SU-DHL-6 (cell line): ENCODE data around the gene GRID1.

Experiments used
- H2AFZ ChIP-seq: fragments of 200-600 bp; sonication (generic); 2 replicates; pipeline ENCODE4 v1.6.1; 2014; ENCODE audit warnings: low read depth, mild to moderate bottlenecking, moderate library complexity, mixed read lengths, antibody characterized with exemption, low read length; ENCODE audit not compliant: severe bottlenecking
- H3F3A ChIP-seq: fragments of 200-600 bp; shearing (Covaris generic); 2 replicates; pipeline ENCODE4 v1.6.0; 2016; ENCODE audit warnings: antibody characterized with exemption, mild to moderate bottlenecking; ENCODE audit not compliant: insufficient read depth
- H3K27ac ChIP-seq: fragments of 200-600 bp; sonication (generic); 2 replicates; pipeline ENCODE4 v1.5.1; 2016; ENCODE audit warnings: low read depth, mild to moderate bottlenecking, low read length, moderate library complexity, mixed read lengths
- H3K27me3 ChIP-seq: fragments of 200-600 bp; sonication (generic), shearing (Covaris generic); 2 replicates; pipeline ENCODE4 v1.6.0; 2014; ENCODE audit warnings: mild to moderate bottlenecking, low read length
- H3K36me3 ChIP-seq: fragments of 200-600 bp; sonication (generic); 2 replicates; pipeline ENCODE4 v1.6.1; 2014; ENCODE audit warnings: mild to moderate bottlenecking, low read length, mixed read lengths
- H3K4me2 ChIP-seq: fragments of 300-600, 200-600 bp; shearing (Covaris generic), sonication (generic); 2 replicates; pipeline ENCODE4 v1.6.0; 2014; ENCODE audit warnings: low read length, low read depth, mild to moderate bottlenecking; ENCODE audit not compliant: poor library complexity, severe bottlenecking
- H3K4me3 ChIP-seq: fragments of 200-600 bp; sonication (generic); 2 replicates; pipeline ENCODE4 v1.5.1; 2014; ENCODE audit warnings: antibody characterized with exemption, low read length, mild to moderate bottlenecking, mixed read lengths; ENCODE audit not compliant: insufficient read depth, poor library complexity, severe bottlenecking
- H3K79me2 ChIP-seq: fragments of 200-600 bp; sonication (generic); 2 replicates; pipeline ENCODE4 v1.6.1; 2014; ENCODE audit warnings: mild to moderate bottlenecking, low read length, moderate library complexity; ENCODE audit not compliant: insufficient read depth
- H3K9ac ChIP-seq: fragments of 200-600 bp; sonication (generic); 2 replicates; pipeline ENCODE4 v1.7.0; 2014; ENCODE audit warnings: mild to moderate bottlenecking, low read length
- H3K9me2 ChIP-seq: fragments of 200-600 bp; sonication (generic); replicated peaks from 2 replicates; pipeline ENCODE4 v1.6.1; 2014; ENCODE audit warnings: low read length; ENCODE audit not compliant: insufficient read depth
- H3K9me3 ChIP-seq: fragments of 200-600 bp; sonication (generic); 2 replicates; pipeline ENCODE4 v1.6.1; 2014; ENCODE audit warnings: low read length, mixed read lengths; ENCODE audit not compliant: insufficient read depth
- H4K20me1 ChIP-seq: fragments of 200-600 bp; sonication (generic); 2 replicates; pipeline ENCODE4 v1.6.1; 2014; ENCODE audit warnings: low read depth, mild to moderate bottlenecking, antibody characterized with exemption, low read length, moderate library complexity, mixed read lengths
- EZH2phosphoT487 ChIP-seq: fragments of 200-600 bp; sonication (generic), shearing (Covaris generic); conservative IDR thresholded peaks from 2 replicates; pipeline ENCODE4 v1.6.1; 2018; ENCODE audit warnings: mild to moderate bottlenecking, antibody characterized with exemption, low read length, moderate library complexity, mixed read lengths
- TF ChIP-seq, protein P1 (sequence below): fragments of 200-600 bp; sonication (generic); IDR thresholded peaks from one replicate; pipeline ENCODE4 v1.5.1; 2017; ENCODE audit warnings: antibody characterized with exemption, mild to moderate bottlenecking, low read length, moderate library complexity; ENCODE audit not compliant: insufficient read depth, poor library complexity, severe bottlenecking

Gene GRID1

DNA sequence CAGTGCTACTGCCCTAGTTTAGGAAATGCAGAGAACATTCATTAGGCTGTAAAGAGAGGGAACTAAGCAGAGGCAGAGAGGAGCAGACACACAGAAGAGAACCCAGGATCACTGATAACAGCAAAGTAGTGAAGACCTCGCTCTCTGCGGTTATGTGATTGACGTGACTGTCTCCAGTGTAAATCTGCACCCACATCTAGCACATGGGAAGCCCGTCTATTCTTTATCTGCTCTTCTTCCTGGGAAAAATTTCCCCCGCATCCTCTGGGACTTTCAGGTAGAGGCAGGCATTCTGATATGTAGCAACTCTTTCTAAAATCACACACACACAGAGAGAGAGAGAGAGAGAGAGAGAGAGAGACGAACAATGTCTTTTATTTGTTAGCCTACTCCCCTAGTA, 699.6 kb downstream of the GRID1 start:
- H3K9me3 ChIP-seq, result no peaks in the 10 kb centered on the region
- TF ChIP-seq, protein P1, sequence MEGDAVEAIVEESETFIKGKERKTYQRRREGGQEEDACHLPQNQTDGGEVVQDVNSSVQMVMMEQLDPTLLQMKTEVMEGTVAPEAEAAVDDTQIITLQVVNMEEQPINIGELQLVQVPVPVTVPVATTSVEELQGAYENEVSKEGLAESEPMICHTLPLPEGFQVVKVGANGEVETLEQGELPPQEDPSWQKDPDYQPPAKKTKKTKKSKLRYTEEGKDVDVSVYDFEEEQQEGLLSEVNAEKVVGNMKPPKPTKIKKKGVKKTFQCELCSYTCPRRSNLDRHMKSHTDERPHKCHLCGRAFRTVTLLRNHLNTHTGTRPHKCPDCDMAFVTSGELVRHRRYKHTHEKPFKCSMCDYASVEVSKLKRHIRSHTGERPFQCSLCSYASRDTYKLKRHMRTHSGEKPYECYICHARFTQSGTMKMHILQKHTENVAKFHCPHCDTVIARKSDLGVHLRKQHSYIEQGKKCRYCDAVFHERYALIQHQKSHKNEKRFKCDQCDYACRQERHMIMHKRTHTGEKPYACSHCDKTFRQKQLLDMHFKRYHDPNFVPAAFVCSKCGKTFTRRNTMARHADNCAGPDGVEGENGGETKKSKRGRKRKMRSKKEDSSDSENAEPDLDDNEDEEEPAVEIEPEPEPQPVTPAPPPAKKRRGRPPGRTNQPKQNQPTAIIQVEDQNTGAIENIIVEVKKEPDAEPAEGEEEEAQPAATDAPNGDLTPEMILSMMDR, result no peak
- no peak for TF ChIP-seq EZH2phosphoT487
- no peak overlapping the region for H3K9ac ChIP-seq
- H4K20me1 ChIP-seq, result no peaks in the 10 kb centered on the region
- H3F3A ChIP-seq, result no peaks in the 10 kb centered on the region
- no peaks in the 10 kb centered on the region for H3K36me3 ChIP-seq
- H3K4me2 ChIP-seq, result no peak overlapping the region
- H3K4me3 ChIP-seq, result no peak overlapping the region
- H3K79me2 ChIP-seq, result no peaks in the 10 kb centered on the region
- no peaks in the 10 kb centered on the region for H3K27me3 ChIP-seq
- H2AFZ ChIP-seq, result no peak overlapping the region
- H3K27ac ChIP-seq, result no peak overlapping the region
- H3K9me2 ChIP-seq, result no peaks in the 10 kb centered on the region

DNA sequence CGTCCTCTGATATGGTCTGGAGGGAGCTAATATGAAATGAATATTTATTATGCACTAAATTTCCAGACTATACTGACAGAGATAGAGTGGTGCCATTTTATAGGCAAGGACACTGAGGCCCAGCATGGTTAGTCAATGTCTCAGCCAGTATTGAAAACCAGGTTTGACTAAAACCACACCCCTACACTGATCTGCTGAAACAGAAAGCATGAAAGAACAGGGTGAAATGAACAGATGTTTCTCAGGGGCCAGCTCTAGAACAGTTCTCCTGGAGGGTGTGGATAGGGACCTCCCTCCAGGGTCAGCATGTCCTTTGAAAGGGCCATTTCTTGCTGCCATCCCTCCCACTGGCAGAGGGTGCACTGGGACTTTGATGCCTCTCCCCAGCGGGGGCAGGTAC, 700.5 kb downstream of the GRID1 start:
- Histone ChIP-seq H3K9me2 (no peaks in the 10 kb centered on the region), H3F3A (no peaks in the 10 kb centered on the region), H3K27ac (no peak overlapping the region), H2AFZ (no peak overlapping the region), H3K9me3 (no peaks in the 10 kb centered on the region), H4K20me1 (no peaks in the 10 kb centered on the region), H3K4me3 (no peak overlapping the region), H3K9ac (no peak overlapping the region), H3K79me2 (no peaks in the 10 kb centered on the region), H3K27me3 (no peaks in the 10 kb centered on the region), H3K4me2 (no peak overlapping the region), H3K36me3 (no peaks in the 10 kb centered on the region)
- TF ChIP-seq EZH2phosphoT487, result no peak
- TF ChIP-seq, protein P1, result no peak

DNA sequence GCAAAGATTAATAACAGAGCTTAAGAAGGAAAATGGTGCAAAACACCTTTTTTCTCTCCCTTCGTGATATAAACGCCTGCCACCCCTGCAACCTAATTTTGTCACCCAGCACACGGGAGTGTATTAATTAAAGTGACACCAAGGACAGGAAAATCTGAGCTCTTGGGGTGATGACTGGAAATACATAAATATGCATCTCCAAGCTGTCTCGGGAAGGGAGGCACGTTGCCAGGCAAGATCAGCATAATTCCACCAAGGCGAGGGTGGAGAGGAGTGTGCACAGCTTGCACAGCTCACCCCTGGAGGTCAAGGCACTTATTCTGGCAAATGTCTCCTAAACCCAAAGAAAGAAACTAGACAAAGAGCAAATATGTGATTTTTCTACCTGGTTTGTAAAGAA, 700.9 kb downstream of the GRID1 start:
- H3K4me2 ChIP-seq, result no peak overlapping the region
- no peaks in the 10 kb centered on the region for H3F3A ChIP-seq
- H3K36me3 ChIP-seq, result no peaks in the 10 kb centered on the region
- H2AFZ ChIP-seq, result no peak overlapping the region
- no peak overlapping the region for H3K9ac ChIP-seq
- TF ChIP-seq, protein P1, result no peak
- TF ChIP-seq EZH2phosphoT487, result no peak
- no peak overlapping the region for H3K27ac ChIP-seq
- H3K9me3 ChIP-seq, result no peaks in the 10 kb centered on the region
- H4K20me1 ChIP-seq, result no peaks in the 10 kb centered on the region
- H3K4me3 ChIP-seq, result no peak overlapping the region
- no peaks in the 10 kb centered on the region for H3K79me2 ChIP-seq
- no peaks in the 10 kb centered on the region for H3K9me2 ChIP-seq
- no peaks in the 10 kb centered on the region for H3K27me3 ChIP-seq
